Measurements from ENCODE around the gene C14orf132.
A peak's percentile ranks its signal among the peaks of the same experiment; 100 is the strongest.

The C14orf132 gene

DNA sequence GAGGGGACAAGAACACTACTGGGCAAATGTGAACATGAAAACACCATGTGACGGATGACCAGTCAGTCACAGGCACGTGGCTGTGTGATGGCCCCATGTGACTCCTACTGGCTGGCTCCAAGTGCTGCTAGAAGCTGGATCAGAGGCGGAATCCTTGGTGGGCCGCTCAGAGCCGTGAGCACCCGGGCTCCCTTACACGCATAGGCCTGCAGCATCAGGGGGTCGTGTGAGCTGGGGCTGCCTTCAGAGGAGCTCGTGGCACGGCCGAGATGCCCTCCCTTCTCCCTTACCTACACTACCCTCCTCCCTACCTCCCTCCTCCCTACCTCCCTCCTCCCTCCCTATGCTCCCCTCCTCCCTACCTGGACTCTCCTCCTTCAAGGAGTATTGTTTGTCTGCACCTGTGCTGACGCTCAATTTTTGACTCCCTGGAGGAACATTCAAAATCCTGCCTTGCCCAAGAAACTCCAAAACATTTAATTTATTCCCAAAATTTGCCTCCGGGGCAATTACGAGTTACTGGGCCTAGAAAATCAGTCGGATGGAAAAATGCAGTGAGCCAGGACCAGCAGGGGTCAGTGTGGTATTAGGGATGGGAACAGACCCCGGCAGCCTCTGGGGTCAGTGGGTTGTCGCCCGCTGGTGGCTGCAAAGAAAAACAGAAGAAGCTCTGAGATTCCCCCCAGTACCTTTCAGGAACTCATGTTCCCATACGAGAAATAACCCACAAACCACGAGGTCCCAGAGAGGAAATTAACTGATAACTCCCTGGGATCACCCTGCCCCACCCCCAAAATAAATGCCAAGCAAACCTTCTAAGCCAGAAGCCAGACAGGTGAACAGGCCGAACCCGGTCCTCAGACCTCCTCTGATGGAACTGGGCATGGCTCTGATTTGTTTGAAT is 61.3 kb downstream of the C14orf132 start:
- DNase-seq (ENCODE audit: low read depth), result peak; percentile 43

DNA sequence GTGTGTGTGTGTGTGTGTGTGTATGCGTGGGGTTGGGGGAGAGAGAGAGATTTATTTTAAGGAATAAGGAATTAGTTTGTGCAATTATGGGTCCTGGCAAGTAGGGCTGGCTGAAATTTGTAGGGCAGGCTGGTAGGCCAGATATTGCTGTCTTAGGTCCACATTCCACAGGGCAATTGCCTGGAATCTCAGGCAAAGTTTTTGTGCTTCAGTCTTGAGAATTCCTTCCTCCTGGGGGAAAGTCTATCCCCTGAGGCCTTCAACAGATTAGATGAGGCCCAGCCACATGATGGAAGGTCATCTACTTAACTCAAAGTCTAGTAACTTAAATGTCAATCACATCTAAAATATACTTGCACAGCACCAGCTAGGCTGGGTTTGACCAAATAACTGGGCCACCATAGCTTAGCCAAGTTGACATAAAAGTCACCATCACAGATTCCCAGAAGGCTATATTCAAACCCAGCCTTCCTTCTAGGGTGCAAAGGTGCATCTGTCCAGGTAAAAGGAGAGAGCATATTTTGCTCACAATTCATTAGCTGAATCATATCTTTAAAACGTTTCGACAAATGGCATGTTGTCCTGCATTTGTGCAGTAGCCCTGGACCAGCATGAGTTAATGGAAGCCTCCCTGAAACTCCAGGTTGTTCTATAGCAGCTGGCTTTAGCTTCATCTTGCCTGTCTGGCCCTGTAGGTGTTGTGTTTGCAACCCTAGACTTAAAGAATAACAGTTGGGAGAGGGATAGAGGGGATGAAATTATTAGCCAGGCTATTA is 63.1 kb downstream of the C14orf132 start:
- no peak for DNase-seq (ENCODE audit: low read depth)

DNA sequence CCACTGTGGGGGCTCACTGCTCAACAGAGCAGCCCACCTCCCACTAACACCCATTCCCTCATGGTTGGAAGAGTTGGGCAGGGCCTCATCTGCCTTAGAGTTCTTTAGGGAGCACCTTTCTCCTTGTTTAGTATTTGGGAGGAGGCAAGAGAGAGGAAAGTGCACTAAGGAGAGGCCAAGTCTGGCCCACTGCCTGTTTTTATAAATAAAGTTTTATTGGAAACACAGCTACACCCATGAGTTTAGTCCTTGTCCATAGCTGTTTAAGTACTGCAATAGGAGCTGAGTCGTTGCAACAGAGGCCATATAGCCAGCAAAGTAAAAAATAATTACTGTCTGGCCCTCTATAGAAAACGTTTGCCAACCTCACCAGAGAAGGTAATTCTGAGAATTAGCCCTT is 63.9 kb downstream of the C14orf132 start:
- DNase-seq (ENCODE audit: low read depth), result no peak

DNA sequence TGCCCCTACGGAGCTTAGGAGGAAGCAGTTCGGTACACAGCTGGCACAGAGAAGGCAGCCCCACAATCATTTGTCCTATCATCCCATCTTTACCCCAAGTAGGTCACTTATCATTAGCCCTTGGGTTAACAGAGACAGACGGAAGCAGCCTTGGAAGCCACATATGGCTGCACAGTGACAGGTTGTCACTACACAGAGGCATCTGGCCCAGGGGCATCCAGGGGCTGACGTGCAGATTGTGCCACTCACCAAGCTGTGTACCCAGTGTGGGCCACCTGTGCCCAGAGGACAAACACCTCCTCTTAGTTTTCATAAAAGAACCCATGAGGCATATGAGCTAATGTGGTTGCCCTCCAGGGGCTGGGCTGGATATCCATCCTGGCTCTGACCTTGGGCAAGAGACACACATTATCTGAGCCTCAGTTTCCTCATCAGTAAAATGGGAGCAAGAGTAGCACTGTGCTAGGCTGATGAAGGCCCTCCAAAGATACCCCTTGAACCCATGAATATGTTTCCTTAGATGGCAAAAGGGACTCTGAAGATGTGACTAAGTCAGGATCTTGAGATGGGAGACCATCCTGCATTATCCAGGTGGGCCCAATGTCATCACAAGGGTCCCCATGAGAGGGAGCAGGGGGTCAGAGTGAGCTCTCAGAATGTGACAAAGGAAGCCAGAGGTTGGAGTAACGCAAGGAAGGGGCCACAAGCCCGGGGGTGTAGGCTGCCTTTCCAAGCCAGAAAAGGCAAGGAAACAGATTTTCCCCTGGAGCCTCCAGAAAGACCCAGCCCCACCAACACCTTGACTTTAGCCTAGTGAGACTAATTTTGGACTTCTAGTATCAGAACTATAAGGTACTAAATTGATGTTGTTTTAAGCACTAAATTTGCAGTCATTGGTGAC is 64.6 kb downstream of the C14orf132 start:
- no peak for DNase-seq (ENCODE audit: low read depth)

DNA sequence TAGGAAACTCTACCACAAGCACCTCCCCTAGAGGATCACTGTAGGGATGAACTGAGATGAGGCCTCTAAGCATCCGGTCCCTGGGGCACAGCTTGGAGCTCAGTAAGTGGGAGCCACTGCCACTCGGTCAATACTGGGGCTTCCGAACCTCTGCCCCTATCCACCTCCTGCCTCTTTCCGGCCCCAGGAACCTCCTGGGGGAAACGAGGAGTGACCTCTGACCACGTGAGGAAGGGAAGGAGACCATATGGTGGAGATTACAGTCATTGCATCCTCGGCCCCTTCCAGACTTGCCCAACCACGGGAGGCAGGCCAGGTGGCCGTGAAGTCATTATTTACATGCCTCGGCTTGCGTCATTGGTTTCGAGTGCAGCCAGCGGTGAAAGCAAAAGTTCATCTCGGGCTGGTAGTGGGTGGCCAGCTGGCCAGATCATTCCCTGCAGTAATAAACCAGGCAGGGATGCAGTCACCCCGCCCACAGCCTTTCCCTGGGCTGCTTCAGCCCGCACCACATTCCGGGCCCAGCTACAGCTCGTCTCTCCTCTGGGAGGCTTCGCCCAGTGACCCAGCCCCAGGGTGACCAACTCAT is 65.4 kb downstream of the C14orf132 start:
- peak; percentile 92 for DNase-seq (ENCODE audit: low read depth)

DNA sequence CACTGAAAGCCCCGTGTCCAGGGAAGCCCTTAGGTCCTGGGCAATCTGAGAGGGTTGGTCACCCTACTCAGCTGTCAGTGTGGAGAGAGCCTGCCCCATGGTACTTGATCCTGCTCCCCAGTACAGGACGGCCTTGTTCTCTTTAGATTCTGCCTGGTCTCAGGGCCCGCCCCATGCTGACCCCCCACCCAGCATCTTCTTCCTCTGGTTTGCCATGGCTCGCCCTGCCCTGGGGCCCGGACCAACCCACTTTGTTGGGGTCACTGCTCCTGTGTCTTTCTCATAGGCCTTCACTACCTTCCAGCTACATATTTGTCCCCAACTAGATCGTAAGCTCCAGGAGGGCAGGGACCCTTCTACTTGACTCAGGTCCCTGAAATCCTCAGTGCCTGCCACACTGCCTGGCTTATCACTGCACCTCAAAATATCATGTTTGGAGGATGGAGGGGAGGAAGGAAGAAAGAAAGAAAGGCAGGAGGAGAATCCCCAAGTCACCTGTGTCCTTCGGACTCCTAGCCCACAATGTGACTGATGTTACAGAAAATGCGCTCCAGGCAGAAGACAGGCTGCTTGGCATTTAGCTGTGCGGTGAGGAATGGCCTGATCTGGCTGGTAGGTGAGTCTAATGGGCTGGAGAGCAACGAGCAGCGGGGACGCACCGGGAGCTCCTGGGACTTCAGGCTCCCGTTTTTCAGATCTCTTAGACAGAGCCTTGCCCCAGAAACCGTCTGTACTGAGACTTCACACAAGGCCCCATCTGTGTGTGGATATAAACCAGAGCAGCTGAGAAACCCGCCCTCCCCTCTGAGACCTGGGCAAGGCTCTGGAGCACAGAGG is 66.1 kb downstream of the C14orf132 start:
- DNase-seq (ENCODE audit: low read depth), result no peak

DNA sequence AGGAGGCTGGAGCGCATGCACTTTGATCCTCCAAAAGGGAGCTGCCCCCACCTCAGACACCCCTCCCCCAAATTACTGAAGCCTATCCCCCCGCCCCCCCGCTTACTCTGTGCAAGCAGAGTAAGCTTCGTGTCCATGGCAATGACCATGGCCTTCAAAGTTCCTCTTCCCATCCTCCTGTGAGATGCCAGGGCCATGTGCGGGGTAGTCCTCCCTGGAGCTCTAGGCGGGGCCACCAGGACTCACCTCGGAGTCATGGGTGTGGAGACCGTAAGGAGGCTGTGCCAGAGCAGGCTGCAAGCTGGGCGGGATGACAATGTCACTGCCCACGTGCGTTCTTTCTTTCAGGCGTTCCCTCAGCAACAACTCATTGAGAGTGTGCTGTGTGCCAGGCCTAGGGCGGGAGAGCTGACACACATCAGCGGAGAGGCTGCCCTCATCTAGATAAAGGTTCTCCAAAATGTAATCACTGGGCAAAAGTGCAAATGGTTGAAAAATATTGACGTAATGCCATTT is 66.8 kb downstream of the C14orf132 start:
- DNase-seq (ENCODE audit: low read depth), result no peak

DNA sequence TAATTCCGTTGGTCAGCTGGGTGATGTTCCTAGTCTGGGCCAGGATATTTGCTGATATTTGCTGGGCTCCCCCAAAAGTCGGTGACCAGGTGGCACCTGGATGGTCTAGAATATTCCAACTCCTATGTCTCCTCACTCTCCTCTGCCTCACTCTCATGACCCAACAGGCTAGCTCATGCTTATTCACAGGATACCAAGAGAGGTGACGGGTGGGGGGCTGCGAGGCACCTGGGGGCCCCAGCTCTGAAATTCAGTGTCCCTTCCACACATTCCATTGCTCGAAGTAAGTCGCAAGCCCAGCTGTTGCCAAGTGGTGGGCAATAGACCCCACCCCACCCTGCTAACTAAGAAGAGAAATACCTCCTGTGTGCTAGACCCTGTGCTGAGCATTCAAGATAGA is 67.7 kb downstream of the C14orf132 start:
- no peak for DNase-seq (ENCODE audit: low read depth)

DNA sequence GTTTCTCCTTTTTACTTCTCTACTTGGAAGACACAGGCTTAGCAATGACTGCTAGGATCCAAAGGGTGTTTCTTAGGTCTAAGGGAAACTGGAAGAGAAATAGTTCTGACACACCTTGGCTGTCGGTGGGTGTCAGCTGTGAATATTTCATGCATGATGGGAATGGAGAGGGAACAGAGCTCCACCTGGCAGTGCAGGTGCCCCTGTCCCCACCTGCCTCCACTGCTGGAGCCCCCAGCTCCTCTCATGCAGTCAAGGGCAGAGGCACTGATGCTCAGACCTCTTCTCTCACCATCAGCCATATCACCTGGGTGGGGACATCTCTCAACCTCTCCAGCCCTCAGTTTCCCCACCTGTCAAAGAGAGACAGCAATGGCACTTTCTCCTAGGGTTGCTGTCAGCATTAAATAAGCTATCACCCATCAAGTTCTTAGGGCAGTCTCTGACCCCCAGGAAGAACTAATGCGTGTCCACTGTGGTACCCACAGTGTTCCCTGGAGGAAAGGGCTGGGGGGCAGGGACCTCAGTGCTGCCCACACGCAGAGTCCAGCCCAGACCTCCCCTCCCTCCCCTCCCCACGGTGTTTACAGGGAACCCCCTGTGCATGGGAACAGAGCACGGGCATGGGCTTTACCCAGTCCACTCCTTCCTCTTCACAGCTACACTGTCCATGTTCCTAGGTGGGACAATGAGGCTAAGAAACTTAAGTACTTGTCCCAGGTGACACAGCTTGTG is 69.1 kb downstream of the C14orf132 start:
- no peak for DNase-seq (ENCODE audit: low read depth)

DNA sequence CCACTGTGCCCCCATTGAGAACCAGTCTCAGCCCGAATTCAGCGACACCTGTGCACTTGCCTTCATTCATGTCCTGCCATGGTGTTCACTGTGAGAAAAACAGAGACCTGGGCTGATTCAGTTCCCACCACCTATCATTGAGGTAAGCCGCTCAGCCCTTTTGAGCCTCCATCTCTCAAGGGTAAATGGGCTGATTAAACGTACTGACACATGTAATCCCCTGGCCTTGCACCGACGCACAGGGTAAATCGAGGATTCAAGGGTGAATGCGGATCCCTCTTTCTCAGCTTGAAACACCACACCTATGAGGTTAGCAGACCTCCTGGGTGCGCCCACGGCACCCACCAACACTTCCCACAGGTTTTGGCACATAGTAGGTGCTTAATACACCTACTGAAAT is 69.7 kb downstream of the C14orf132 start:
- DNase-seq (ENCODE audit: low read depth), result no peak

DNA sequence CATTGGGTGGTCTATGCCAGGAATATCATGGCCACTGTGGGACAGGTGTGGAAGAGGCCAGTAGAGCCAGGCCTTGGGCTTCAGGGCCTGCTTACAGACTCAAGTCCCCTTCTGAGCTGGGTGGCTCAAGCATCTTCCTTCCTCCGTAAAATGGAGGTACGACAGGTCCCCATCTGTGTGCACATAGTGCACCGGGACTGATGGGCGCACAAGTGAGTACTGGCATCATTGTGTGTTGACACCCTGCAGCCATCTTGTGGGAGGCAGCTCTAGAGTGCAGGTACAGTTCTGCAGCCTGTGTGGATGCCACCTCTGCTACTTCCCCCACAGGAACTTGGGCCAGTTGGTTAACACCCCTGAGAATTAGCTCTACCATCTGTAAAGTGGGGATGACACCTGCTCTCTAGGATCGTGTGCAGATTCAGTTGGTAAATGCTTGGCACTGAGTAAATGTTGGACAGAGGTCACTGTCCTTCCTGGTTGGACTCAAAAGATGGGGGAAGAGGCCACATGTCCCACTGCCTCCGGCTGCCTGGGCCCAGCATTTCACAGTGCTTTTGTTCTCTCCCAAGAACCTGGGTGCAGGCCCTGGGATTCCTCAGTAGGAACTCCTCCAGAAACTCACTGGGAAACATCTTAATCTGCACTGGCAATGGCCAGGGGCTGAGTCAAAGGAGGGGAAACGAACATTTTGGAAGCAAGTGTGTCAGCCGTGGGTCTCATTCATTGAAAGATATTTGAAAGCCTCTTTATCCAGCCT is 70.6 kb downstream of the C14orf132 start:
- no peak for DNase-seq (ENCODE audit: low read depth)

DNA sequence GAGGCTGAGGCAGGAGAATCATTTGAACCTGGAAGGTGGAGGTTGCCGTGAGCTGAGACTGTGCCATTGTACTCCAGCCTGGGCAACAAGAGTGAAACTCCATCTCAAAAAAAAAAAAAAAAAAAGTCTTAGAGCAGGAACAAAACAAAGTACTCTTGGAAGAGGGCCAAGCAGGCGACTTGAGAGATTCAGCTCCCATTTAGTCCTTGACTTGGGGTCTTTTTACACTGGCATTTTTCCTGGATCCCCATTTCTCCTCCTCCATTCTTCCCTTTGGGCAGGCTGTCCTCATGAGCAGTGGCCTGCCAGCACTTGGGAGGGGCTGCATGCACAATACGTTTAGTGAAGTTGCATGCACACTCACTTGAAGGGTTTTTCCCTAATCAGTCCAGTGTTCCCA is 72.9 kb downstream of the C14orf132 start:
- DNase-seq (ENCODE audit: low read depth), result no peak

DNA sequence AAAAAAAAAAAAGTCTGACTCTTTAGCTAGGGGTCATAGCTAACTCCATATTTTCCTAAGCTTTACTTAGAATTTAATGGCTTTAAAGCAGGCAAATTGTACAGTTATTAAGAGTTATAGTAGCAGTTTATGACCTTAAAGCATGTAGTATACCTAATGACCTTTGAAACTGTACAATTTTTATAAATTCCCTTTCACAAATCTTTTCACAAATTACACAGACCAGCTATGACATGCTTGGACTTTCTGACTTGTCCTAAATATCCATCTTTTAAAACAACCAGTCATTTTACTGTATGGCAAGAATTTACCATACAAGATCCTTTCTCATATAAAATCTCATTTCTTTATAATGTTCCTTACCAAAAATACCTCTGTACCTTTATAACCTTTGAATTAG is 74.8 kb downstream of the C14orf132 start:
- DNase-seq (ENCODE audit: low read depth), result no peak

DNA sequence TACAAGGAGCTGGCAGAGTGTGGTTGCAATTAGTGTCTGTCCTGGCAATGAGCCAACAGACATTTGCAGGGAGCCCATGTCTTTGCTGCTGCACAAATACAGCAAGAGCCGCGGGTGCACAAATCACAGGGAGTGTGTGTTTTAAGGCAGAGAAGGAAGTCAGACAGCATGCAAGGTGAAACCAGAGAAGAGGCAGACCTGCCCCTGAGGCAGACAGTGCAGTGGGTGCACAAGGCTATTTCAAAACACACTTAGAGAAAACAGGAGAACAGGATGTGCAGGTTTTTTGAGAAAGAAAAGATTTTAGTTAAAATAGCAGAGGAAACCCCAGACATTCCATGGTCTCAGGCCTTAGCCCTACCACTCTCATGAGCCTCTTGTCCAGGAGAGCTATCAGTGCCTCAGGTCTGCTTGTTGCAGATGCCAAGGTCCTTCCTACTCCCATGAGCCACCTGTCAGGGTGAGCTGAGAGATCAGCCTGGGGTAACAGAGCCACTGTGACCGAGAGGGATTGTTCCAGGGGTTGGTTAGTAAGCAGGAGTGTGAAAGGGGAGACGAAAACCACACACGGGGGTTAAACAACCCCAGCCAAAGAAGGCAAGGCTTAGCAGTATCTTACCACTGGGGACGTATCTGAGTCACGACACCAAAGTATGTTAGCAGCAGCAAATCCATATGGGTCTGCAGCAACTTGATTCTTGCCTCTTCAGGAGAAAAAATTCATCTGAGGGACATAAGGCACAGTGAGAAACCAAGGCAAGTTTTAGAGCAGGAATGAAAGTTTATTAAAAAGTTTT is 78.1 kb downstream of the C14orf132 start:
- no peak for DNase-seq (ENCODE audit: low read depth)

DNA sequence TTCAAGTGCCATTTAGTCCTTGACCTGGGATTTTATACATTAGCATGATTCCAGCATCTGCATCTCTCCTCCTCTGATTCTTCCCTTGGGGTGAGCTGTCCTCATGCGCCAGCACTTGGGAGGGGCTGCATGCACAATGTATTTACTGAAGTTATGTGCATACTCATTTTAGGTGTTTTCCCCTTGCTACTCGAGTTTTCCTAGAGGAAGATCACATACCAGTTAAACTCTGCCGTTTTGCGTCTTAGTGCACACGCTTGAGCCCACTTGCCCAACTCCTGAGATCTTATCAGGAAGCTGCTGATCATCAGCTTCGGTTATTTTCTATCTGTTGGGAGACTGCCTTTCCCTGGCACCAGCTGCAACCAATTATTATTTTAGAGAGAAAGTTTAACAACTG is 78.8 kb downstream of the C14orf132 start:
- no peak for DNase-seq (ENCODE audit: low read depth)

DNA sequence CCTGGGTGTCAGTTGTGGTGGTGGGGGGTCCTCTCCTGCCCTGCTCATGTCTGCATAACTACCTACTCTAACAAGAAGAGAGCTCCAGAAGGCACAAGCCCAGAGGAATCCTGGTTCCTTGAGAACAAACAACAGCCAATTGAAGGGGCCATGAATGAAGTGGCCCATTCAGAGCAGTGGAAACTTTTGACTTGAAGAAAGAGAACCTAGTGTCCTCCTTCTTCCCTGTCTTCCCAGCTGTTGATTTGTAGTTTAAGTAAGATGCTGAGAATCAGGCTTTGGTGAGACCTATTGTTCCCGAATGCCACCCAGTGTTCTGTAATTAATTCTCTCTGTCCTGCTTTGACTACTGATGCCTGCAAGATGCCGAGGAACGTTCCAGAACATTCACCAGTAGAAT is 79.2 kb downstream of the C14orf132 start:
- DNase-seq (ENCODE audit: low read depth), result no peak

DNA sequence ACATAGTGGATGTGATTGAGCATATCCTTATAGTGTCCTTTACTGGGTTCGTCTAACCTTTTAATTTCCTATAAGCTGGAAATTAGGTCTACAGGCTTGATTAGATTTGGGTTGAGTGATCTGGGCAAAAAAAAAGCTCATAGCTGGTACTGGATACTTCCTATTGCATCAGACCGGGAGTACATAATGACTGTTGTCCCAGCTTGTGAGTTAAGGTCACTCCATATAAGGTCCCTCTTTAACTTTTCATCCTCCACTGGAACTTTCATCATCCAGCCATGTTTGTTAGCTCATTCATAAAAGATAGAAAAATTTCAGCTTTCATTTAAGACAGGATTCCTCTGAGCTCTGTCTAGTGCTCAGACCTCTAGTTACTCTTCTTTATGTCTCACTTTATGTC is 80.8 kb downstream of the C14orf132 start:
- DNase-seq (ENCODE audit: low read depth), result no peak

DNA sequence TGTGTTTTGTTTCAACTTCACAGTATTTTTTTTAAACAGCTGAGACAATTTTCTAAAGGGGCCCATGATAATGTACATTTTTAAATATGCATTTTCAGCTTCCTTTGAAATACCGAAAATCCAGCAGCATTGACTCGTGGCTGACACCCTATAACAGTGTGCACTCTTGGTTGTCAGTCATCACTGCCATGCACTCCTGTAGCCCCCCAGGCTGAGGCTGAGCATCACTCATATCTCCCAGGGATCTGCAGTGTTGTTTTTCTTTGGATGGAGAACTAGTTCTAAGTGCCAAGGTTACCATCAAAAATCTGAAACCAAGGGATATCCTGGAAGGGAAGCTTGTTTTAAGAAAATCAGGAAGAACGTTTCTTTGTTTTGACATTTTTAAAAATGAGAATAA is 81.2 kb downstream of the C14orf132 start:
- DNase-seq (ENCODE audit: low read depth), result no peak
